Epithelial cell of prostate (primary cell): Measurements from ENCODE around the gene RSRC1.
A peak's percentile ranks its signal among the peaks of the same experiment; 100 is the strongest.

Source experiments
- DNase-seq: peaks from one replicate; pipeline ENCODE4 v3.0.0-alpha.2; 2011; ENCODE audit warnings: low read depth, low spot score
- H3K27ac ChIP-seq: fragments of 450-650 bp; 2 replicates; pipeline ENCODE4 v1.5.1; 2017; ENCODE audit warnings: mild to moderate bottlenecking

RSRC1 gene

DNA sequence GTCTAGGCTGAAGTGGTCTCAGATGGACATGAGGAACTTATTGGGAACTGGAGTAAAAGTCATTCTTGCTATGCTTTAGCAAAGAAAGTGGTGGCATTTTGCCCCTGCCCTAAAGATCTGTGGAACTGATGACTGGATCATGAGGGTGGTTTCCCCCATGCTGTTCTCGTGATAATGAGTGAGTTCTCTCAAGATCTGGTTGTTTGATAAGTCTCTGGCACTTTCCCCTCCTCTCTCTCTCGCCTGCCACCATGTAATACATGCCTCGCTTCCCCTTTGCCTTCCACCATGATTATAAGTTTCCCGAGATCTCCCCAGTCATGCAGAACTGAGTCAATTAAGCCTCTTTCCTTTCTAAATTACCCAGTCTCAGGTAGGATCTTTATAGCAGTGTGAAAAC lies 449.6 kb downstream of the RSRC1 start:
- no peak overlapping the region for H3K27ac ChIP-seq
- DNase-seq: no peak

GRCh38 chr3:158560979-158561378 lies 451.1 kb downstream of the RSRC1 start:
- no peak overlapping the region for H3K27ac ChIP-seq
- DNase-seq: no peak

GRCh38 chr3:158562674-158563073 lies 452.8 kb downstream of the RSRC1 start:
- H3K27ac ChIP-seq: no peak overlapping the region
- DNase-seq: no peak

- no peak overlapping the region for H3K27ac ChIP-seq
- DNase-seq: no peak
Observed at GRCh38 chr3:158563076-158563475, 453.2 kb downstream of the RSRC1 start.

- no peak for DNase-seq
- H3K27ac ChIP-seq: no peak overlapping the region
Observed at GRCh38 chr3:158565076-158565475, 455.2 kb downstream of the RSRC1 start.

GRCh38 chr3:158568784-158569183 lies 458.9 kb downstream of the RSRC1 start:
- no peak for DNase-seq
- H3K27ac ChIP-seq: no peak overlapping the region

DNA sequence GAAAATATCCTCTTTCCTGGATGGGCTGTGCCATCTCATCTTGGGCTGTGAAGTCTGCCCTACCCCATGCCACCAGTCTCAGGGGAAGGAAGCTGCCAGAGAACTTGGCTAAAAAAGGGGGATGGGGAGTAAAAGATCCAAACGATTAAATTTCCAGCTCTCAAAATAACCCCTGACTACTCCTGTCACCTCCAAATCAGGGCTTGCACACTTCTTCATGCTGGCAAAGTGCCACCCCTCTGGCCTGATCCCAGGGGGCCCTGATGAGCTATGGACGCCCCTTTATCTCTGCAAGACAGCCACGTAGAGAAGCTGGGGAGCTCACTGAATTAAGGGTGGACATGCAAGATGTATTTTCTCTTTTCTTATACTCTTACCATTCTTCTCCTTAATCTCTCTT lies 459.9 kb downstream of the RSRC1 start:
- DNase-seq: no peak
- H3K27ac ChIP-seq: no peak overlapping the region

DNA sequence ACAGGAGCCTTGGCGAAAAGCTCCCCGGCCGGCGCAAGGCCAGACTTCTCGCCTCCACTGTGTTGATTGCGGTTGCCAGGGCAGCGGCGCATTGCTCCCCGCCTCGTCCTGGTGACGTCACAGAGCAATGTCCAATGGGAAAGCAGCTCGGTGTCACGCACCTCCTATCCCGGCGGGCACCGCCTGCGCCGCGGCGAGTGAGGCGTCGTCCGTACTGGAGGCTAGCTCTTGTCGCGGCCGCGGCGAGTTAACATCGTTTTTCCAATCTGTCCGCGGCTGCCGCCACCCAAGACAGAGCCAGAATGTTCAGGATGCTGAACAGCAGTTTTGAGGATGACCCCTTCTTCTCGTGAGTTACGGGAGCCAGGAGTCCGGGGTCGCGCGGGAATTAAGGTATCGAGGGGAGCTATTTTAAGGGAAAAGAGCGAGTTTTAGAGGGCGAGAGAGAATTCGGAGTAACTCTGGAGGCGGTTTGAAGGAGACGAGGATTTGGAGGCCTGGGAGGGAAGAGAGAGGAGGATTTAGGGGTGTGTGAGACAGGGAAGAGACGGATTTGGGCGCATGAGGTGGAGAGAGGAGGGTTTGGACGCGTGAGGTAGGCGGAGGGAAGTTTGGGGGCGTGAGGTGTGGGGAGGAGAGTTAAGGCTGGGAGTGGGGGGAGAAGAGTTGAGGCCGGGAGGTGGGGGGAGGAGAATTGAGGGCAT lies 461.3 kb downstream of the RSRC1 start, which contains the start of gene MLF1:
Gene MLF1, plus strand, starts transcription at position 196 of the 704 bp plus-strand sequence. Its CDS starts 107 bp downstream, at position 303.
- no peak within 1 kb of the TSS for H3K27ac ChIP-seq
- peak; percentile 83 for DNase-seq

GRCh38 chr3:158571969-158572765 lies 462.3 kb downstream of the RSRC1 start:
- no peak for DNase-seq
- H3K27ac ChIP-seq: no peak overlapping the region

- H3K27ac ChIP-seq: no peak overlapping the region
- DNase-seq: no peak
Observed at GRCh38 chr3:158572766-158573060, 462.8 kb downstream of the RSRC1 start.

DNA sequence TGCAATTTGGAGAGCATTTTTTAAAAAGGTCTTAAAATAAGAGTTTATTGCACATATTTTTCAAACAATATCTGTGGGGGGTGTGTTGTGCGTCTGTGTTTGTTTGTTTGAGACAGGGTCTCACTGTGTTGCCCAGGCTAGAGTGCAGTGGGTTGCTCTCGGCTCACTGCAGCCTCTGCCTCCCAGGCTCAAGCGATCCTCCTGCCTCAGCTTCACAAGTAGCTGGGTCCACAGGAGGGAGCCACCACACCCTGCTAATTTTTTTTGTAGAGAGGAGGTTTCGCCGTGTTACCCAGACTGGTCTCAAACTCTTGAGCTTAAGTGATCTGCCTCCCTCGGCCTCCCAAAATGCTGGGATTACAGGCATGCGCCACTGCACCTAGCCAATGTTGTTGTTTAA lies 463.8 kb downstream of the RSRC1 start:
- DNase-seq: no peak
- H3K27ac ChIP-seq: no peak overlapping the region

- no peak overlapping the region for H3K27ac ChIP-seq
- no peak for DNase-seq
Observed at GRCh38 chr3:158574646-158575045, 464.8 kb downstream of the RSRC1 start.

DNA sequence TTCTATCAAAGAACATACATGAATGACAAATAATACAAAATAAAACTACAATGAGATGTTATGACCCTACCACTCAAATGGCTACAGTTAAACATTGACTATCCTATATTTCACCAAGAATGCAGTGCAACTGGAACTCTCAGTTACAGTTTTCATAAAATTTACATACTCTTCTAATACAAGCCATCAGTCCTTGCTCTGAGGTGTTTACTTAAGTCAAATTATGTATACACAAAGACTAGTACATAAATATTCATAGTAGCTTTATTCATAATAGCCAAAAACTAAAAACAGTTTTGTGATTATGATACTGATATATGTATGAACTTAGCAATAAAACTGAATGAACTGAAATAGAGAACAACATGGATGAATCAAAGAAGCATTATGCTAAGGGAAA lies 480.3 kb downstream of the RSRC1 start:
- no peak for DNase-seq
- H3K27ac ChIP-seq: no peak overlapping the region
